ENCODE results near the gene RNF182. TPM values are rescaled to one million over a fixed set of nuclear protein-coding genes. Genes with fewer than 3 reads are reported as not detected.

Gene RNF182
- total and polyA plus RNA-seq, 2 experiments from 2014 or later, result 1.8 to 2.7 TPM

GRCh38 chr6:14012313-14013030 is 87.7 kb downstream of the RNF182 start:
- TF ChIP-seq EZH2 (IDR thresholded peaks at IDR 0.05; ENCODE audit: insufficient read depth, poor library complexity, severe bottlenecking) (no peak), EZH2phosphoT487 (IDR thresholded peaks at IDR 0.05; ENCODE audit: insufficient read depth, low read depth) (no peak)
- in situ Hi-C loops (cut with MboI), result no loop called here
- H3K4me1 ChIP-seq (ENCODE audit: insufficient read depth), result no peaks in the 10 kb centered on the region
- no peak overlapping the region for H3K4me3 ChIP-seq
- no peaks in the 10 kb centered on the region for H3K36me3 ChIP-seq (ENCODE audit: low read depth)
- H4K20me1 ChIP-seq (ENCODE audit: insufficient read depth), result no peaks in the 10 kb centered on the region
- H3K9me3 ChIP-seq (ENCODE audit: low read depth), result no peaks in the 10 kb centered on the region
- no peak overlapping the region for H2AFZ ChIP-seq
- no peaks in the 10 kb centered on the region for H3F3A ChIP-seq (ENCODE audit: insufficient read depth)
- DNase-seq, result no peak
- H3K9ac ChIP-seq, result no peak overlapping the region
- no peak overlapping the region for H3K4me2 ChIP-seq (ENCODE audit: unreplicated experiment)
- H3K27me3 ChIP-seq (replicated peaks; ENCODE audit: insufficient read depth), result no peaks in the 10 kb centered on the region
- no peak overlapping the region for H3K27ac ChIP-seq
- WGBS, 2 experiments (ENCODE audit: low coverage in 1 of 2, low lambda C conversion rate in 2 of 2, missing lambda C conversion rate in 2 of 2), result 88 to 91% methylated on average over 5 of the region's 5 CpGs
- no peaks in the 10 kb centered on the region for H3K79me2 ChIP-seq (ENCODE audit: insufficient read depth)
- H3K9me2 ChIP-seq (ENCODE audit: insufficient read depth), result no peaks in the 10 kb centered on the region

GRCh38 chr6:14015964-14016363 is 91.2 kb downstream of the RNF182 start:
- no peak overlapping the region for H3K27ac ChIP-seq
- H3K4me1 ChIP-seq (ENCODE audit: insufficient read depth), result no peaks in the 10 kb centered on the region
- no peak overlapping the region for H3K4me2 ChIP-seq (ENCODE audit: unreplicated experiment)
- no peak for TF ChIP-seq EZH2 (IDR thresholded peaks at IDR 0.05; ENCODE audit: insufficient read depth, poor library complexity, severe bottlenecking)
- TF ChIP-seq EZH2phosphoT487 (IDR thresholded peaks at IDR 0.05; ENCODE audit: insufficient read depth, low read depth), result no peak
- no peaks in the 10 kb centered on the region for H3F3A ChIP-seq (ENCODE audit: insufficient read depth)
- H3K27me3 ChIP-seq (replicated peaks; ENCODE audit: insufficient read depth), result no peaks in the 10 kb centered on the region
- in situ Hi-C loops (cut with MboI), result no loop called here
- no peaks in the 10 kb centered on the region for H3K36me3 ChIP-seq (ENCODE audit: low read depth)
- no peak overlapping the region for H3K4me3 ChIP-seq
- no peaks in the 10 kb centered on the region for H4K20me1 ChIP-seq (ENCODE audit: insufficient read depth)
- no peaks in the 10 kb centered on the region for H3K9me2 ChIP-seq (ENCODE audit: insufficient read depth)
- no peaks in the 10 kb centered on the region for H3K9me3 ChIP-seq (ENCODE audit: low read depth)
- 72 to 78% methylated on average over 5 of the region's 5 CpGs for WGBS, 2 experiments (ENCODE audit: low coverage in 1 of 2, low lambda C conversion rate in 2 of 2, missing lambda C conversion rate in 2 of 2)
- no peak overlapping the region for H3K9ac ChIP-seq
- no peaks in the 10 kb centered on the region for H3K79me2 ChIP-seq (ENCODE audit: insufficient read depth)
- no peak overlapping the region for H2AFZ ChIP-seq
- no peak for DNase-seq

- Histone ChIP-seq H2AFZ (no peak overlapping the region), H3K9me2 (ENCODE audit: insufficient read depth) (no peaks in the 10 kb centered on the region), H3K27ac (no peak overlapping the region), H3K36me3 (ENCODE audit: low read depth) (no peaks in the 10 kb centered on the region), H3K4me2 (ENCODE audit: unreplicated experiment) (no peak overlapping the region), H3K4me3 (no peak overlapping the region), H3K79me2 (ENCODE audit: insufficient read depth) (no peaks in the 10 kb centered on the region), H3K4me1 (ENCODE audit: insufficient read depth) (no peaks in the 10 kb centered on the region), H4K20me1 (ENCODE audit: insufficient read depth) (no peaks in the 10 kb centered on the region), H3K27me3 (replicated peaks; ENCODE audit: insufficient read depth) (no peaks in the 10 kb centered on the region), H3K9ac (no peak overlapping the region), H3K9me3 (ENCODE audit: low read depth) (no peaks in the 10 kb centered on the region), H3F3A (ENCODE audit: insufficient read depth) (no peaks in the 10 kb centered on the region)
- DNase-seq, result no peak
- in situ Hi-C loops (cut with MboI), result no loop called here
- 93% methylated on average over 12 of the region's 12 CpGs for WGBS, 2 experiments (ENCODE audit: low coverage in 1 of 2, low lambda C conversion rate in 2 of 2, missing lambda C conversion rate in 2 of 2)
- TF ChIP-seq EZH2phosphoT487 (IDR thresholded peaks at IDR 0.05; ENCODE audit: insufficient read depth, low read depth) (no peak), EZH2 (IDR thresholded peaks at IDR 0.05; ENCODE audit: insufficient read depth, poor library complexity, severe bottlenecking) (no peak)
Measured at GRCh38 chr6:14016432-14016831, 91.7 kb downstream of the RNF182 start.

- Histone ChIP-seq H3K36me3 (ENCODE audit: low read depth) (no peaks in the 10 kb centered on the region), H3K9me2 (ENCODE audit: insufficient read depth) (no peaks in the 10 kb centered on the region), H2AFZ (no peak overlapping the region), H3K4me1 (ENCODE audit: insufficient read depth) (no peaks in the 10 kb centered on the region), H4K20me1 (ENCODE audit: insufficient read depth) (no peaks in the 10 kb centered on the region), H3K9ac (no peak overlapping the region), H3K4me3 (no peak overlapping the region), H3F3A (ENCODE audit: insufficient read depth) (no peaks in the 10 kb centered on the region), H3K27ac (no peak overlapping the region), H3K79me2 (ENCODE audit: insufficient read depth) (no peaks in the 10 kb centered on the region), H3K4me2 (ENCODE audit: unreplicated experiment) (no peak overlapping the region), H3K9me3 (ENCODE audit: low read depth) (no peaks in the 10 kb centered on the region), H3K27me3 (replicated peaks; ENCODE audit: insufficient read depth) (no peaks in the 10 kb centered on the region)
- TF ChIP-seq EZH2 (IDR thresholded peaks at IDR 0.05; ENCODE audit: insufficient read depth, poor library complexity, severe bottlenecking) (no peak), EZH2phosphoT487 (IDR thresholded peaks at IDR 0.05; ENCODE audit: insufficient read depth, low read depth) (no peak)
- DNase-seq, result peak; percentile 35
- WGBS, 2 experiments (ENCODE audit: low coverage in 1 of 2, low lambda C conversion rate in 2 of 2, missing lambda C conversion rate in 2 of 2), result 34 to 43% methylated on average over 5 of the region's 5 CpGs
- in situ Hi-C loops (cut with MboI), result no loop called here
Measured at GRCh38 chr6:14016935-14017625, 92.3 kb downstream of the RNF182 start.

Data from GM23248 (cell line).